Psoas muscle (tissue), 8 donors: ENCODE measurements around the gene SIK3. TPM values are rescaled to one million over a fixed set of nuclear protein-coding genes. Genes with fewer than 3 reads are reported as not detected.

Experiments used
- ATAC-seq, 4 donors: fragments of 200-7000 bp; cut with Tn5 transposase; one replicate each; pipeline ENCODE4 v1.9.1; 2020; ENCODE audit warnings: moderate library complexity in 3 of 4, mild to moderate bottlenecking in 2 of 4
- DNase-seq, 2 donors: peaks; one replicate each; pipeline ENCODE4 v3.0.0-alpha.2; 2020
- H3K27ac ChIP-seq: fragments of 200-600 bp; one replicate; pipeline ENCODE4 v1.8.0; 2022
- H3K27me3 ChIP-seq, 3 donors: fragments of 200-600 bp in 1 of 3; one replicate each; pipeline versions ENCODE4 v1.6.1 to v1.8.0; 2013 to 2022; ENCODE audit warnings: low read length in 2 of 3, mild to moderate bottlenecking in 2 of 3, moderate library complexity in 1 of 3; ENCODE audit not compliant: insufficient read depth in 3 of 3
- H3K36me3 ChIP-seq, 2 donors: fragments of 200-600 bp in 1 of 2; one replicate each; pipeline versions ENCODE4 v1.6.1 to v1.8.0; 2013 to 2022; ENCODE audit warnings: low read depth in 1 of 2, mild to moderate bottlenecking in 1 of 2, moderate library complexity in 1 of 2; ENCODE audit not compliant: insufficient read depth in 1 of 2
- H3K4me1 ChIP-seq: fragments of 200-600 bp; one replicate; pipeline ENCODE4 v1.8.0; 2022
- H3K4me3 ChIP-seq: fragments of 200-600 bp; one replicate; pipeline ENCODE4 v1.8.0; 2022; ENCODE audit warnings: mild to moderate bottlenecking
- H3K9me3 ChIP-seq: fragments of 200-600 bp; one replicate; pipeline ENCODE4 v1.8.0; 2022
- CTCF ChIP-seq: fragments of 200-600 bp; IDR thresholded peaks from one replicate; pipeline ENCODE4 v1.8.0; 2022; ENCODE audit warnings: antibody characterized with exemption
- WGBS, 3 donors: extraction: QIAGEN DNeasy Blood & Tissue Kit; methylation state at CpG; one replicate each; pipeline versions ENCODE4 v1.1.6 to v1.1.7; 2013; 5-methylcytosine and 5-hydroxymethylcytosine counted together
- intact Hi-C, 2 donors: fragments of 100-400 bp; cut with DNase I; formaldehyde crosslinking; loops; one replicate each; pipeline versions ENCODE4 v1.11.0 to v1.14.2; 2022
- polyA plus RNA-seq, 3 donors: library from polyadenylated mRNA; stranded (reverse); fragments of 200-250 nt; gene quantifications; one replicate each; pipeline ENCODE4 v1.2.3, GENCODE V29; 2013
- total RNA-seq, 4 donors: library from RNA; stranded (reverse); fragmentation: NEBNext Ultra II Directional in 2 of 4; extraction: Animal tissue kit (Norgen Biotek cat#: 25700) in 2 of 4; gene quantifications; one replicate each; pipeline versions ENCODE4 v1.2.1 to v1.2.4, GENCODE V29; 2021 to 2023
- donor health status: healthy with polysubstance abuse.
- donor health status: DM: no; HTN: no; CAD: no; lungs with moderate emphysema.
- donor health status: Bipolar disorder and iron deficiency.
- donor health status: healthy.
- donor health status: DM: yes; HTN: yes; CAD: no.
- donor health status: DM: no; HTN: no; CAD: no.
- donor health status: DM: no; HTN: no; CAD: no.
- donor health status: DM: yes; HTN: yes; CAD: no.

Gene SIK3
- total and polyA plus RNA-seq, 7 donors = 16.3 to 47.4 (median 39.8) TPM

- WGBS, 3 donors = 66 to 84% (median 67%) methylated on average over 4 of the region's 4 CpGs
- DNase-seq = no peak
- ATAC-seq = no peak
- H3K27me3 ChIP-seq = no peaks in the 10 kb centered on the region
- no peak for TF ChIP-seq CTCF
- peaks cover 65% of the 10 kb centered on the region for H3K4me1 ChIP-seq
- no peaks in the 10 kb centered on the region for H3K9me3 ChIP-seq
- intact Hi-C loops = no loop called here
- peak overlapping the region; percentile 43 for H3K27ac ChIP-seq
- H3K36me3 ChIP-seq = no peaks in the 10 kb centered on the region
- H3K4me3 ChIP-seq = no peak overlapping the region
Measured at GRCh38 chr11:116984186-116984585, 114.0 kb downstream of the SIK3 start.

GRCh38 chr11:116981266-116981885, 116.9 kb downstream of the SIK3 start:
- H3K4me1 ChIP-seq = peaks cover 46% of the 10 kb centered on the region
- no peaks in the 10 kb centered on the region for H3K9me3 ChIP-seq
- WGBS, 3 donors = 88 to 92% (median 89%) methylated on average over 4 of the region's 4 CpGs

GRCh38 chr11:116980136-116980793, 118.0 kb downstream of the SIK3 start:
- Histone ChIP-seq H3K4me3 (no peak overlapping the region), H3K27ac (no peak overlapping the region), H3K4me1 (peaks cover 34% of the 10 kb centered on the region), H3K27me3 (no peaks in the 10 kb centered on the region), H3K9me3 (no peaks in the 10 kb centered on the region), H3K36me3 (no peaks in the 10 kb centered on the region)
- DNase-seq = no peak
- 64 to 84% (median 69%) methylated on average over 7 of the region's 7 CpGs for WGBS, 3 donors
- intact Hi-C loops = no loop called here
- no peak for ATAC-seq
- TF ChIP-seq CTCF = no peak

More at GRCh38 chr11:116981266-116981885, 116.9 kb downstream of the SIK3 start:
- no peaks in the 10 kb centered on the region for H3K27me3 ChIP-seq
- TF ChIP-seq CTCF = no peak
- H3K27ac ChIP-seq = no peak overlapping the region
- ATAC-seq = no peak
- no peaks in the 10 kb centered on the region for H3K36me3 ChIP-seq
- no peak overlapping the region for H3K4me3 ChIP-seq
- intact Hi-C loops = no loop called here
- DNase-seq = no peak

GRCh38 chr11:116976941-116977570, 121.2 kb downstream of the SIK3 start:
- Histone ChIP-seq H3K4me1 (peaks cover 26% of the 10 kb centered on the region), H3K27me3 (no peaks in the 10 kb centered on the region), H3K9me3 (no peaks in the 10 kb centered on the region), H3K27ac (no peak overlapping the region), H3K4me3 (no peak overlapping the region), H3K36me3 (no peaks in the 10 kb centered on the region)
- no peak for DNase-seq
- WGBS, 3 donors = 50 to 66% (median 52%) methylated on average over 5 of the region's 5 CpGs
- no peak for ATAC-seq
- TF ChIP-seq CTCF = no peak
- intact Hi-C loops = no loop called here
